ENCODE measurements around the gene GRIK3. TPM values are rescaled to one million over a fixed set of nuclear protein-coding genes. Genes with fewer than 3 reads are reported as not detected.
"Not testable (repeated sequence)": the region's sequence is repeated elsewhere in the genome, so short reads cannot be mapped to it uniquely, and the experiment has no call there.

GRIK3 gene
- not detected in 2 replicates for total RNA-seq (2014; rRNA removed; shearing (Covaris generic))

GRCh38 chr1:37034121-37035013 lies at the start of gene GRIK3:
Gene GRIK3 (minus strand): TSS chr1:37034515. CDS start chr1:37034108, 407 bp downstream.
- no peak for DNase-seq (ENCODE audit: low spot score)

GRCh38 chr1:37084013-37084412 lies 49.7 kb upstream of the GRIK3 start:
- no peak for DNase-seq (ENCODE audit: low spot score)

- DNase-seq (ENCODE audit: low spot score), result no peak
Observed at GRCh38 chr1:37083603-37084002, 49.3 kb upstream of the GRIK3 start.

- not testable (repeated sequence) for DNase-seq (ENCODE audit: low spot score)
Observed at GRCh38 chr1:37080296-37080986, 46.1 kb upstream of the GRIK3 start.

GRCh38 chr1:37078866-37079265 lies 44.6 kb upstream of the GRIK3 start:
- DNase-seq (ENCODE audit: low spot score), result no peak

- no peak for DNase-seq (ENCODE audit: low spot score)
Observed at GRCh38 chr1:37076168-37076567, 41.9 kb upstream of the GRIK3 start.

- no peak for DNase-seq (ENCODE audit: low spot score)
Observed at GRCh38 chr1:37073854-37074379, 39.6 kb upstream of the GRIK3 start.

GRCh38 chr1:37073152-37073853 lies 39.0 kb upstream of the GRIK3 start:
- no peak for DNase-seq (ENCODE audit: low spot score)

- no peak for DNase-seq (ENCODE audit: low spot score)
Observed at GRCh38 chr1:37071829-37072228, 37.5 kb upstream of the GRIK3 start.

- DNase-seq (ENCODE audit: low spot score), result no peak
Observed at GRCh38 chr1:37070126-37070525, 35.8 kb upstream of the GRIK3 start.

- no peak for DNase-seq (ENCODE audit: low spot score)
Observed at GRCh38 chr1:37069406-37069805, 35.1 kb upstream of the GRIK3 start.

GRCh38 chr1:37068897-37069296 lies 34.6 kb upstream of the GRIK3 start:
- no peak for DNase-seq (ENCODE audit: low spot score)

GRCh38 chr1:37068260-37068659 lies 33.9 kb upstream of the GRIK3 start:
- no peak for DNase-seq (ENCODE audit: low spot score)

GRCh38 chr1:37064039-37064438 lies 29.7 kb upstream of the GRIK3 start:
- no peak for DNase-seq (ENCODE audit: low spot score)

GRCh38 chr1:37059346-37059745 lies 25.0 kb upstream of the GRIK3 start:
- DNase-seq (ENCODE audit: low spot score), result no peak

GRCh38 chr1:37058424-37058988 lies 24.2 kb upstream of the GRIK3 start:
- DNase-seq (ENCODE audit: low spot score), result no peak

GRCh38 chr1:37056325-37056724 lies 22.0 kb upstream of the GRIK3 start:
- no peak for DNase-seq (ENCODE audit: low spot score)

- DNase-seq (ENCODE audit: low spot score), result no peak
Observed at GRCh38 chr1:37055631-37056030, 21.3 kb upstream of the GRIK3 start.

- DNase-seq (ENCODE audit: low spot score), result no peak
Observed at GRCh38 chr1:37053173-37053572, 18.9 kb upstream of the GRIK3 start.

GRCh38 chr1:37052120-37052519 lies 17.8 kb upstream of the GRIK3 start:
- no peak for DNase-seq (ENCODE audit: low spot score)

- no peak for DNase-seq (ENCODE audit: low spot score)
Observed at GRCh38 chr1:37051346-37051745, 17.0 kb upstream of the GRIK3 start.

- DNase-seq (ENCODE audit: low spot score), result no peak
Observed at GRCh38 chr1:37047542-37047941, 13.2 kb upstream of the GRIK3 start.
